GM12878 (cell line): ENCODE results near the gene IGFBP2.

Experiments used
- CEBPB ChIP-seq, 2 experiments: fragments of 150-350 bp in 1 of 2; IDR thresholded peaks; 2 replicates each; pipeline ENCODE4 v1.6.1; 2012 to 2014; ENCODE audit warnings: low read depth in 2 of 2, low read length in 2 of 2, borderline replicate concordance in 1 of 2, inconsistent platforms in 1 of 2
- CTCF ChIP-seq, 3 experiments: IDR thresholded peaks in 2 of 3; conservative IDR thresholded peaks in 1 of 3; 2 replicates each; pipeline ENCODE4 v1.5.1; 2011; ENCODE audit warnings: low read depth in 3 of 3, low read length in 3 of 3, mild to moderate bottlenecking in 3 of 3, control low read depth in 2 of 3, moderate library complexity in 2 of 3, inconsistent platforms in 1 of 3, mixed read lengths in 1 of 3; ENCODE audit not compliant: control insufficient read depth in 2 of 3, insufficient read depth in 1 of 3; ENCODE audit errors: extremely low read depth in 1 of 3
- EZH2 ChIP-seq: IDR thresholded peaks from 2 replicates; pipeline ENCODE4 v1.6.1; 2012; ENCODE audit warnings: low read depth, mild to moderate bottlenecking, control low read depth, inconsistent platforms, low read length, borderline replicate concordance; ENCODE audit not compliant: control insufficient read depth
- KDM1A ChIP-seq: fragments of 200-600 bp; sonication (generic); IDR thresholded peaks from 2 replicates; pipeline ENCODE4 v1.6.1; 2016; ENCODE audit warnings: borderline replicate concordance
- NR2F1 ChIP-seq: fragments of 450-650 bp; conservative IDR thresholded peaks from 2 replicates; pipeline ENCODE4 v1.6.1; 2017; ENCODE audit warnings: mild to moderate bottlenecking
- POLR2A ChIP-seq: IDR thresholded peaks from 2 replicates; pipeline ENCODE4 v1.6.1; 2011; ENCODE audit warnings: low read depth, mild to moderate bottlenecking, low read length
- REST ChIP-seq: IDR thresholded peaks from 2 replicates; pipeline ENCODE4 v1.6.1; 2012; ENCODE audit warnings: mild to moderate bottlenecking, low read depth, low read length
- SRF ChIP-seq, 2 experiments: IDR thresholded peaks; 2 replicates each; pipeline ENCODE4 v1.6.1; 2011; ENCODE audit warnings: low read depth in 2 of 2, low read length in 2 of 2, mild to moderate bottlenecking in 1 of 2, moderate library complexity in 1 of 2
- TAF1 ChIP-seq: IDR thresholded peaks from 2 replicates; pipeline ENCODE4 v1.6.1; 2011; ENCODE audit warnings: mild to moderate bottlenecking, low read depth, low read length, borderline replicate concordance
- YY1 ChIP-seq: IDR thresholded peaks from 2 replicates; pipeline ENCODE4 v1.6.1; 2011; ENCODE audit warnings: low read depth, mild to moderate bottlenecking, low read length

GRCh38 chr2:216692636-216693413, 59.6 kb downstream of the IGFBP2 start:
- TF ChIP-seq YY1 (no peak), SRF (IDR thresholded peaks at IDR 0.05; ENCODE audit: low read depth in 2 of 2, low read length in 2 of 2) (no peak), TAF1 (no peak), CTCF (IDR thresholded peaks at IDR 0.05 in 2 of 3, conservative IDR thresholded peaks at IDR 0.05 in 1 of 3; ENCODE audit: control insufficient read depth in 2 of 3, extremely low read depth in 1 of 3, insufficient read depth in 1 of 3, low read depth in 3 of 3, low read length in 3 of 3) (no peak), EZH2 (no peak), POLR2A (no peak), NR2F1 (no peak), CEBPB (IDR thresholded peaks at IDR 0.05; ENCODE audit: borderline replicate concordance in 1 of 2, low read depth in 2 of 2, low read length in 2 of 2) (no peak), KDM1A (no peak), REST (no peak)
